Activated T-helper 17 cell treated with anti-CD3 and anti-CD28 coated beads, Interleukin-2, amount 50 U/mL, for 72 hours (primary cell): ENCODE measurements around the gene CDCP1. TPM values are rescaled to one million over a fixed set of nuclear protein-coding genes. Genes with fewer than 3 reads are reported as not detected.
"Not testable (repeated sequence)": the region's sequence is repeated elsewhere in the genome, so short reads cannot be mapped to it uniquely, and the experiment has no call there.

Experiments
- ATAC-seq: fragments of 150-1000 bp; cut with Tn5 transposase; replicated peaks from 2 replicates; pipeline ENCODE4 v1.10.0; 2021; ENCODE audit warnings: mild to moderate bottlenecking, moderate library complexity
- H3K27ac Mint-ChIP-seq: one replicate; pipeline ENCODE4 v1.8.0; 2022; ENCODE audit warnings: mixed read lengths
- H3K27me3 Mint-ChIP-seq: one replicate; pipeline ENCODE4 v1.8.0; 2022; ENCODE audit warnings: mixed read lengths
- H3K36me3 Mint-ChIP-seq: one replicate; pipeline ENCODE4 v1.8.0; 2022; ENCODE audit warnings: low read depth, mild to moderate bottlenecking, mixed read lengths
- H3K4me1 Mint-ChIP-seq: one replicate; pipeline ENCODE4 v1.8.0; 2022; ENCODE audit warnings: mixed read lengths
- H3K4me3 Mint-ChIP-seq: one replicate; pipeline ENCODE4 v1.8.0; 2022; ENCODE audit warnings: mild to moderate bottlenecking, mixed read lengths
- H3K9me3 Mint-ChIP-seq: one replicate; pipeline ENCODE4 v1.8.0; 2022; ENCODE audit warnings: mixed read lengths
- total RNA-seq, 2 donors: library from RNA; stranded (reverse); gene quantifications; one replicate each; pipeline ENCODE4 v1.2.3, GENCODE V29; 2022

CDCP1 gene
- total RNA-seq, 2 donors from 2014 or later: 0.17 to 0.53 TPM

- H3K4me1 Mint-ChIP-seq: peaks cover 23% of the 10 kb centered on the region
- peak overlapping the region; percentile 64 for H3K4me3 Mint-ChIP-seq
- H3K27me3 Mint-ChIP-seq: no peaks in the 10 kb centered on the region
- H3K36me3 Mint-ChIP-seq: no peaks in the 10 kb centered on the region
- H3K27ac Mint-ChIP-seq: peak overlapping the region; percentile 90
- ATAC-seq: peak; percentile 84
- no peaks in the 10 kb centered on the region for H3K9me3 Mint-ChIP-seq
These were observed 81.4 kb downstream of the CDCP1 start for GRCh38 chr3:45064512-45065372.

- Mint-ChIP-seq H3K27me3 (no peaks in the 10 kb centered on the region), H3K4me1 (peaks cover 25% of the 10 kb centered on the region), H3K9me3 (no peaks in the 10 kb centered on the region), H3K4me3 (no peak overlapping the region), H3K36me3 (no peaks in the 10 kb centered on the region), H3K27ac (no peak overlapping the region)
- ATAC-seq: no peak
These were observed 83.5 kb downstream of the CDCP1 start for GRCh38 chr3:45062697-45063070.

GRCh38 chr3:45060165-45060892, 85.8 kb downstream of the CDCP1 start:
- H3K9me3 Mint-ChIP-seq: no peaks in the 10 kb centered on the region

GRCh38 chr3:45059132-45059531, 87.0 kb downstream of the CDCP1 start:
- Mint-ChIP-seq H3K4me3 (no peak overlapping the region), H3K27me3 (peaks cover 3% of the 10 kb centered on the region), H3K36me3 (no peaks in the 10 kb centered on the region), H3K27ac (no peak overlapping the region), H3K9me3 (no peaks in the 10 kb centered on the region), H3K4me1 (peaks cover 5% of the 10 kb centered on the region)
- no peak for ATAC-seq

More at GRCh38 chr3:45060165-45060892, 85.8 kb downstream of the CDCP1 start:
- Mint-ChIP-seq H3K4me1 (peaks cover 16% of the 10 kb centered on the region), H3K27ac (no peak overlapping the region), H3K4me3 (no peak overlapping the region), H3K27me3 (peaks cover 3% of the 10 kb centered on the region), H3K36me3 (no peaks in the 10 kb centered on the region)
- no peak for ATAC-seq

- H3K27me3 Mint-ChIP-seq: peaks cover 3% of the 10 kb centered on the region
- peak overlapping the region; percentile 34 for H3K27ac Mint-ChIP-seq
- ATAC-seq: peak; percentile 51
- H3K36me3 Mint-ChIP-seq: no peaks in the 10 kb centered on the region
- no peak overlapping the region for H3K4me3 Mint-ChIP-seq
- H3K4me1 Mint-ChIP-seq: peaks cover 5% of the 10 kb centered on the region
- H3K9me3 Mint-ChIP-seq: no peaks in the 10 kb centered on the region
These were observed 88.6 kb downstream of the CDCP1 start for GRCh38 chr3:45057557-45057956.

- peak overlapping the region; percentile 11 for H3K27ac Mint-ChIP-seq
These were observed 89.4 kb downstream of the CDCP1 start for GRCh38 chr3:45056608-45057301.

GRCh38 chr3:45055411-45056143, 90.6 kb downstream of the CDCP1 start:
- H3K27ac Mint-ChIP-seq: no peak overlapping the region
- H3K36me3 Mint-ChIP-seq: no peaks in the 10 kb centered on the region
- peaks cover 9% of the 10 kb centered on the region for H3K27me3 Mint-ChIP-seq
- ATAC-seq: no peak
- no peaks in the 10 kb centered on the region for H3K9me3 Mint-ChIP-seq
- H3K4me1 Mint-ChIP-seq: peaks cover 5% of the 10 kb centered on the region
- H3K4me3 Mint-ChIP-seq: no peak overlapping the region

More at GRCh38 chr3:45056608-45057301, 89.4 kb downstream of the CDCP1 start:
- H3K36me3 Mint-ChIP-seq: no peaks in the 10 kb centered on the region
- H3K4me3 Mint-ChIP-seq: no peak overlapping the region
- H3K4me1 Mint-ChIP-seq: peaks cover 5% of the 10 kb centered on the region
- peaks cover 3% of the 10 kb centered on the region for H3K27me3 Mint-ChIP-seq
- no peak for ATAC-seq
- no peaks in the 10 kb centered on the region for H3K9me3 Mint-ChIP-seq

GRCh38 chr3:45055032-45055410, 91.2 kb downstream of the CDCP1 start:
- no peak for ATAC-seq
- Mint-ChIP-seq H3K4me3 (no peak overlapping the region), H3K27ac (no peak overlapping the region), H3K27me3 (peaks cover 10% of the 10 kb centered on the region), H3K9me3 (no peaks in the 10 kb centered on the region), H3K36me3 (no peaks in the 10 kb centered on the region), H3K4me1 (peaks cover 5% of the 10 kb centered on the region)

- H3K36me3 Mint-ChIP-seq: no peaks in the 10 kb centered on the region
- H3K27ac Mint-ChIP-seq: no peak overlapping the region
- no peaks in the 10 kb centered on the region for H3K9me3 Mint-ChIP-seq
These were observed 91.9 kb downstream of the CDCP1 start for GRCh38 chr3:45054196-45054857.

GRCh38 chr3:45053805-45054195, 92.4 kb downstream of the CDCP1 start:
- H3K27ac Mint-ChIP-seq, H3K36me3 Mint-ChIP-seq, H3K4me3 Mint-ChIP-seq, H3K4me1 Mint-ChIP-seq, H3K9me3 Mint-ChIP-seq, ATAC-seq: not testable (repeated sequence)
- H3K27me3 Mint-ChIP-seq: peaks cover 16% of the 10 kb centered on the region

More at GRCh38 chr3:45054196-45054857, 91.9 kb downstream of the CDCP1 start:
- Mint-ChIP-seq H3K27me3 (peaks cover 15% of the 10 kb centered on the region), H3K4me1 (peaks cover 5% of the 10 kb centered on the region), H3K4me3 (no peak overlapping the region)
- ATAC-seq: no peak

GRCh38 chr3:45051685-45052084, 94.5 kb downstream of the CDCP1 start:
- Mint-ChIP-seq H3K36me3 (no peaks in the 10 kb centered on the region), H3K4me1 (no peaks in the 10 kb centered on the region), H3K27me3 (peaks cover 24% of the 10 kb centered on the region), H3K27ac (no peak overlapping the region), H3K4me3 (no peak overlapping the region), H3K9me3 (no peaks in the 10 kb centered on the region)
- ATAC-seq: no peak

- no peaks in the 10 kb centered on the region for H3K36me3 Mint-ChIP-seq
- H3K27me3 Mint-ChIP-seq: peaks cover 24% of the 10 kb centered on the region
- no peak overlapping the region for H3K27ac Mint-ChIP-seq
- H3K4me1 Mint-ChIP-seq: no peaks in the 10 kb centered on the region
- H3K4me3 Mint-ChIP-seq: no peak overlapping the region
- ATAC-seq: no peak
- no peaks in the 10 kb centered on the region for H3K9me3 Mint-ChIP-seq
These were observed 96.4 kb downstream of the CDCP1 start for GRCh38 chr3:45049807-45050206.

GRCh38 chr3:45048244-45048643, 97.9 kb downstream of the CDCP1 start:
- peaks cover 24% of the 10 kb centered on the region for H3K27me3 Mint-ChIP-seq
- H3K4me3 Mint-ChIP-seq: no peak overlapping the region
- H3K9me3 Mint-ChIP-seq: no peaks in the 10 kb centered on the region
- no peaks in the 10 kb centered on the region for H3K4me1 Mint-ChIP-seq
- H3K36me3 Mint-ChIP-seq: no peaks in the 10 kb centered on the region
- H3K27ac Mint-ChIP-seq: no peak overlapping the region
- ATAC-seq: no peak
